ENCODE measurements around the gene WRNIP1.
A peak's percentile ranks its signal among the peaks of the same experiment; 100 is the strongest.

DNA sequence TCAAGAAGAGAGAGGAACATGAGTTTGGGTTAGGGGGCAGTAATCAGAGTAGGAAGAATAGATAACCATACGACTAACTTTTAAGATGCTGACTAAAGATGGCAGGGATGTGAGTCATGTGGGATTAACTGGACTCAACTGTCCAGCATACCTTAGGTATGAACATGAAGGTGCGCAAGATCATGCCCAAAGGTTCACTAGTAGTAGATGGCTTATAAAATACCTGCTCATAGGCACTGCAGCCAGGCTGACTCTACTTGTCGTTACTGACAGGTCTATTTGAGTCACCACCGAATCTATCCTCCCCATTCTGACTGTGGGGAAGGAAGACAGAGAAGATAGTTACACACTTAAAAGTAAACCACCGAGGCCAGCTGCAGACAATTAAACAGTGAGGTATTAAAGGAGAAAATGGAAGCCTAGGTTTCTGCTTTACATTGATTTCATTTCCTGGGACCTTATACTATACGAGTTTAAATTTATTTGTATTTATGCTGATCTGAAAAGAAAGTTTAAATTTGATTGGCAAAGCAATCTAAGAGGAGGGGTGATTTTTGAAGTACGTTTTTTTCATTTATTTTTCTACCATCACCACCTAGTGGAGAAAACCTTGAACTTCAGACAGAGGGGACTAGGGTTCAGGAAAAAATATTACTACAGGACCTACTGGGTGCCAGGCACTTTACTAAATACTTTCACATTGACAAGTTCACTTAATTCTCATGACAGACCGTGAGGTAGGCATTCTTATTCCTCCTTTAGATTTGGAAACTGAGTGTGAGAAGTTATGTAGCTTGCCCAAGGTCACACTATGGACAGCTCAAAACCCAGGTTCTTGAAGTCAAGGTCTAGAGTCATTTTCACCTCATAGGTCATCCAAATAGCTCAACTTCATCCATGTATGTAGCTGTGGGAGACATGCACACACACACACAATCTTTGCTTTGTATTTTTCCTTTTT lies 4.0 kb upstream of the WRNIP1 start:
- no peak for TF ChIP-seq POLR2A (IDR thresholded peaks at IDR 0.05)
- TF ChIP-seq, protein P1, sequence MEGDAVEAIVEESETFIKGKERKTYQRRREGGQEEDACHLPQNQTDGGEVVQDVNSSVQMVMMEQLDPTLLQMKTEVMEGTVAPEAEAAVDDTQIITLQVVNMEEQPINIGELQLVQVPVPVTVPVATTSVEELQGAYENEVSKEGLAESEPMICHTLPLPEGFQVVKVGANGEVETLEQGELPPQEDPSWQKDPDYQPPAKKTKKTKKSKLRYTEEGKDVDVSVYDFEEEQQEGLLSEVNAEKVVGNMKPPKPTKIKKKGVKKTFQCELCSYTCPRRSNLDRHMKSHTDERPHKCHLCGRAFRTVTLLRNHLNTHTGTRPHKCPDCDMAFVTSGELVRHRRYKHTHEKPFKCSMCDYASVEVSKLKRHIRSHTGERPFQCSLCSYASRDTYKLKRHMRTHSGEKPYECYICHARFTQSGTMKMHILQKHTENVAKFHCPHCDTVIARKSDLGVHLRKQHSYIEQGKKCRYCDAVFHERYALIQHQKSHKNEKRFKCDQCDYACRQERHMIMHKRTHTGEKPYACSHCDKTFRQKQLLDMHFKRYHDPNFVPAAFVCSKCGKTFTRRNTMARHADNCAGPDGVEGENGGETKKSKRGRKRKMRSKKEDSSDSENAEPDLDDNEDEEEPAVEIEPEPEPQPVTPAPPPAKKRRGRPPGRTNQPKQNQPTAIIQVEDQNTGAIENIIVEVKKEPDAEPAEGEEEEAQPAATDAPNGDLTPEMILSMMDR (IDR thresholded peaks at IDR 0.05) = peak in 4 of 6 experiments; percentile 31 to 55 (median 38)

Data from esophagus squamous epithelium (tissue), 4 donors.